Measurements from ENCODE around the gene SERTAD1.
A peak's percentile ranks its signal among the peaks of the same experiment; 100 is the strongest.
"Not testable (repeated sequence)": the region's sequence is repeated elsewhere in the genome, so short reads cannot be mapped to it uniquely, and the experiment has no call there.

SERTAD1 gene

DNA sequence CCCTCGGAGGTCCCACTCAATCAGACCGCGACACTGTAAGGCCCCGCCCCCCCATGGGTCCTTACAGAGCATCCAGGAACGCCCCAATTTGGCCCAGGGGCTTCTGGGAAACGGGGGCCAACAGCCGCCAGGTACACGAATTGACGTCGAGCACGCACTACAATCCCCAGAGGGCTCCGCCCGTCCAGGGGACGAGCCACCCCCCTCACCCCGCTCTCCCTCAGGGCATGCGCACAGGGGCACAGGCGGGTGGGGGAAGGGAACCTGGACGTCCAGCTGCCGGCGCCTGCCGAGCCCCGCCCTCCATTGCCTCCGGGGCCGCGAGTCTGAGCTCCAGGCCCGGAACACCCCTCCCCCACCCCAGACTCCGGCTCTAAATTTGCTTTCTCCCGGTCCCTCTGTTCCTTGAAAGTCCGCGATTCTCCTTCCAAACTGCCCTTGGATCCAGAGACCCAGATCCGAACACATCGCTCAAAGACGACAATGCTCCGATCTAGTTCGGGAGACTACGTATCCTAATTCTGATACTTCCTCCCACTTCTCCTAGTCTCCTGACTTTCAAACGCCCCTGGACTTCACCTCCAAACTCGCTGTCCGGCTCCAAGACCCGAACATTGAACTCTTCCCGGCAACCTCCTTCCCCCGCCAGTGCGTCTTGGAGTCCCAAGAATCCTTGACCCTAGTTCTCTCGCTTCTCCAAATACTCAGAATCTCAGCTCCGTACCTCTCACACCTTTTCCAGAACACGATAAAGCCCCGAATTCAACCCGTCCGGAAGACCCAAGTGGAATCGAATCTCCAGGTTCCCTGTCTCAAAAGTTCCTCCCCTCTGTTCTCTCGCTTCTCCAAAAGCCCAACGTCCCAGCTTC lies 17.6 kb upstream of the SERTAD1 start:
- H3K4me3 ChIP-seq (ENCODE audit: control insufficient read depth, low read depth, low read length): peak overlapping the region; percentile 91
- TF ChIP-seq, protein P1, sequence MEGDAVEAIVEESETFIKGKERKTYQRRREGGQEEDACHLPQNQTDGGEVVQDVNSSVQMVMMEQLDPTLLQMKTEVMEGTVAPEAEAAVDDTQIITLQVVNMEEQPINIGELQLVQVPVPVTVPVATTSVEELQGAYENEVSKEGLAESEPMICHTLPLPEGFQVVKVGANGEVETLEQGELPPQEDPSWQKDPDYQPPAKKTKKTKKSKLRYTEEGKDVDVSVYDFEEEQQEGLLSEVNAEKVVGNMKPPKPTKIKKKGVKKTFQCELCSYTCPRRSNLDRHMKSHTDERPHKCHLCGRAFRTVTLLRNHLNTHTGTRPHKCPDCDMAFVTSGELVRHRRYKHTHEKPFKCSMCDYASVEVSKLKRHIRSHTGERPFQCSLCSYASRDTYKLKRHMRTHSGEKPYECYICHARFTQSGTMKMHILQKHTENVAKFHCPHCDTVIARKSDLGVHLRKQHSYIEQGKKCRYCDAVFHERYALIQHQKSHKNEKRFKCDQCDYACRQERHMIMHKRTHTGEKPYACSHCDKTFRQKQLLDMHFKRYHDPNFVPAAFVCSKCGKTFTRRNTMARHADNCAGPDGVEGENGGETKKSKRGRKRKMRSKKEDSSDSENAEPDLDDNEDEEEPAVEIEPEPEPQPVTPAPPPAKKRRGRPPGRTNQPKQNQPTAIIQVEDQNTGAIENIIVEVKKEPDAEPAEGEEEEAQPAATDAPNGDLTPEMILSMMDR (IDR thresholded peaks at IDR 0.05; ENCODE audit: control insufficient read depth, insufficient read depth, low read depth, low read length, missing control alignments): no peak
- DNase-seq (ENCODE audit: low read depth): peak; percentile 97

DNA sequence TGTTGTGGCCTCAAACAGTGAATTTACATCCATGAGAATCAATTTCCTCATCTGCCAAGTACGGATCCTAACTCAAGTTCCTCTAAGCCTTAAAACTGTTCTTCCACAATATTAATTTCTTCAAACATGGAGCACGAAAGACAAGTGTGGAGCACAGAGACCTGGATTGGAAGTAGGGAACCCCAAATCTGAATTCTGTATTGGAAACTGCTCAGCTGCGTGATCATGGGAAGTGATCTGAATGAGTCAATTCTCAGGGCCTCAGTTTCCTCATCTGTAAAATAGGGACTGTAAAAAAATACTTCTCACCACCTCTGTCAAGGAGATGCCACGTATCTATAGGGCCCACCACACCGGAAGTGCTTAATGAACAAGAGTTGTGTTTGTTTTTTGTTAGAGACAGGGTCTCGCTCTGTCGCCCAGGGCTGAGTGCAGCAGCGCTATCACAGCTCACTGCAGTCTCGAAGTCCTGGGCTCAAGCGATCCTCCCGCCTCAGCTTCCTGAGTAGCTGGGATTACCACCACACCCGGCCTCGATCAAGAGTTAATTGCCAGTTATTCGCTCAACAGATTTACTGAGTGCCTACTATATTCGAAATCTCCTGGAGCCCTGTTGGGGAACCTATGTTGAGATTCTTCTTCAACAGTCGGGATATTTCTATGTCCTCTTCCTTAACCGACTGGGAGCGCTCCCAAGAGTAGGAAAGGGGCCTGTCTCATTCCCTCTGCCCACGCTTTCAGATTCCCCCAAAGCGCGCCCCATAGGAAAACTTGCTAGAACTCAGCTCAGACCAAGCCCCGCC lies 16.7 kb upstream of the SERTAD1 start:
- no peak for DNase-seq (ENCODE audit: low read depth)
- TF ChIP-seq, protein P1 (IDR thresholded peaks at IDR 0.05; ENCODE audit: control insufficient read depth, insufficient read depth, low read depth, low read length, missing control alignments): no peak
- H3K4me3 ChIP-seq (ENCODE audit: control insufficient read depth, low read depth, low read length): peak overlapping the region; percentile 91

DNA sequence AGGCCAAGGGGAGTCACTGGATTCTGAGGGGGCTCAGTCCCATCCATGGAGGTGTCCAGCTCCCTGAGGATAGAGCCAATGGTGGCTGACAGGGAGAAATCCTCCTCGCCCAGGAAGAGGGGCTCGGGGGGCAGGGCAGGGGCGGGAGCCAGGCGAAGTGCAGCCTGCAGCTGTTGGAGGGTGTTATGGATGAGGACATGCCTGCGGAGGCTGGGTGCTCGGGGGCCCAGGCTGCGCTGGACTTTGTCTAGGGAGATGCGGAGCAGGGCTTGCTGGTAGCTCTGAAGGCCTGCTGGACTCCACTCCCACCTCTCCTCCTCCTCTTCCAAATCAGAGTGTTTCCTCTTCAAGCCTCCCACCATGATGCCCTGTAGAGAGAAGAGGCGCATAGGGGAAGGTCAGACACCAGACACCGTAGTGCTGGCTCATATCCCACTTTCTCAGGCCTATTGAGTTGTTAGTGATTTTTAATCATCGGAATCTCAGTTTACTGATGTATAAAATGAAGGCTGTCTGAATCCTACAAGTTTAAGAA lies 16.0 kb upstream of the SERTAD1 start:
- no peak for DNase-seq (ENCODE audit: low read depth)
- TF ChIP-seq, protein P1 (IDR thresholded peaks at IDR 0.05; ENCODE audit: control insufficient read depth, insufficient read depth, low read depth, low read length, missing control alignments): no peak
- peak overlapping the region; percentile 14 for H3K4me3 ChIP-seq (ENCODE audit: control insufficient read depth, low read depth, low read length)

DNA sequence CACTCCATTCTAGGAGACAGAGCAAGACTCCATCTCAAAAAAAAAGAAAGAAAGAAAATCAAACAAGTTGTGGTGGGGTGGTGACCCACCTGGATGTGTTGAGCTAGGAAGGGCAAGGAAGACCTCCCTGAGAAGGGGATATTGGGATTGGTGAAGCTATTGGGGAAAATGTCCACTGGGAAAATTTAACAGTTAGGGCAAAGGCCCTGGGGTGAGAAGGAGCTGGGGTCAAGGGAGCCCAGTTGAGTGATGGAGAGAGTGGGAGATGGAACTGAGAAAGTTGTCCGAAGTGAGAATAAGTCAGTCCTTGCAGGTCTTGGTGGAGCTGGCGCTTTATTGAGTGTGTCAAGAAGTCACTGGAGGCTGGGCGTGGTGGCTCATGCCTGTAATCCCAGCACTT lies 12.5 kb upstream of the SERTAD1 start:
- H3K4me3 ChIP-seq (ENCODE audit: control insufficient read depth, low read depth, low read length): no peak overlapping the region
- TF ChIP-seq, protein P1 (IDR thresholded peaks at IDR 0.05; ENCODE audit: control insufficient read depth, insufficient read depth, low read depth, low read length, missing control alignments): no peak
- DNase-seq (ENCODE audit: low read depth): no peak

DNA sequence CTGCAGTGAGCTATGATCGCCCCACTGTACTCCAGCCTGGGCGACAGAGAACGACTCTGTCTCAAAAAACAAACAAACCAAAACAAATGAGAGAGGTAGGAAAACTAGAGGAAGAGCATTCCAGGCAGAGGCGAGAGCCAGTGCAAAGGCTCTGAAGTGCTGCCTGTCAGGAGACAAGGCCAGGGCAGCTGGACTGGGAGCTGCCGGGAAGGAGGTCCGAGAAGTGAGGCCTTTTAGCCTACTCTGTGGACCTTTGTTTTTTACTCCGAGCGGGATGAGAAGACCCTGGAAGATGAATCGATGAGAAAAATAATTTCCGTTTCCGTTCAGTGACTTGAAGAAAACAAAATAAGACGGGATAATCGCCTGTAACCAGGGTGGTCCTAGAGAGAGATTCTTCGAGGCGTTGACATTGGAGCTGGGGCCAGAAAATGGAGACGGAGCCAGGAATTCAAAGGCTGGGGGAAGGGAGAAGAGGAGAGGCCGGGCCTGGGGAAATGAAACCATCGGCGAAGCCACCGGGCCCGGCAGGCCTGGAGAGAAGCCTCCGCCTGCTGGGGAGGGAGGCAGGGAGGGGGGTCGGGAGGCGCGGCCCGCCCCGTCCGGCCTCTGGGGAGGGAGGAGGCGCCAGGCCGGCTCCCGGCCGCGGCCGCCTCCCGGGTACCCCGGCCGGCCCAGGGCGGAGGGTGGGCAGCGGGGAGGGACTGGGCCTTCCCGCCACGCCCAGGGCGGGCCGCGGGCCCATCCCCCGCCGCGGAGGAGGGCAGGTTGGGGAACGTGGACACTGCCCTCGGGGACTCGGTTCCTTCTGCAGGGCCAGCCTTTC lies 7.8 kb upstream of the SERTAD1 start:
- TF ChIP-seq, protein P1 (IDR thresholded peaks at IDR 0.05; ENCODE audit: control insufficient read depth, insufficient read depth, low read depth, low read length, missing control alignments): no peak
- H3K4me3 ChIP-seq (ENCODE audit: control insufficient read depth, low read depth, low read length): peak overlapping the region; percentile 39
- DNase-seq (ENCODE audit: low read depth): peak; percentile 66

DNA sequence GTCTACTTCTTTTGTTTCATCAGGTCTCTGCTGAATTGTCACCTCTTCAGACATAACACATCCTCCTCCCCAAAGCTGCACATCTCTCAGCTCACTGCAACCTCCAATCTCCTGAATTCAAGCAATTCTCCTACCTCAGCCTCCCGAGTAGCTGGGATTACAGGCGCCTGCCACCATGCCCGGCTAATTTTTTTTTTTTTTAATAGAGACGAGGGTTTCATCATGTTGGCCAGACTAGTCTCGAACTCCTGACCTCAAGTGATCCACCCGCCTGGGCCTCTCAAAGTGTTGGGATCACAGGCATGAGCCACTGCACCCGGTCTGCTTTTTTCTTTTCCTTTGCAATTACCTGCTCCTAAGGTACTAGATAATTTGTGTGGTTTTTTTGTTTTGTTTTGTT lies 7.0 kb upstream of the SERTAD1 start:
- DNase-seq (ENCODE audit: low read depth): not testable (repeated sequence)
- H3K4me3 ChIP-seq (ENCODE audit: control insufficient read depth, low read depth, low read length): peak overlapping the region; percentile 39
